Activated CD4-positive, CD25-positive, alpha-beta regulatory T cell treated with anti-CD3 and anti-CD28 coated beads, Interleukin-2, amount 50 U/mL, for 16 hours (primary cell): ENCODE data around the gene PRKCZ.
"Not testable (repeated sequence)": the region's sequence is repeated elsewhere in the genome, so short reads cannot be mapped to it uniquely, and the experiment has no call there.

ENCODE experiments used
- DNase-seq: peaks from one replicate; pipeline ENCODE4 v3.0.0-alpha.2; 2020; ENCODE audit warnings: low read depth, low spot score

PRKCZ gene

GRCh38 chr1:2133879-2134215 is 83.6 kb downstream of the PRKCZ start:
- no peak for DNase-seq

- DNase-seq, result no peak
Observed at GRCh38 chr1:2134266-2134620, 84.0 kb downstream of the PRKCZ start.

GRCh38 chr1:2134621-2135307 is 84.6 kb downstream of the PRKCZ start:
- no peak for DNase-seq

- DNase-seq, result no peak
Observed at GRCh38 chr1:2135441-2135841, 85.2 kb downstream of the PRKCZ start.

GRCh38 chr1:2135941-2136340 is 85.7 kb downstream of the PRKCZ start:
- no peak for DNase-seq

- no peak for DNase-seq
Observed at GRCh38 chr1:2136386-2137235, 86.4 kb downstream of the PRKCZ start.

DNA sequence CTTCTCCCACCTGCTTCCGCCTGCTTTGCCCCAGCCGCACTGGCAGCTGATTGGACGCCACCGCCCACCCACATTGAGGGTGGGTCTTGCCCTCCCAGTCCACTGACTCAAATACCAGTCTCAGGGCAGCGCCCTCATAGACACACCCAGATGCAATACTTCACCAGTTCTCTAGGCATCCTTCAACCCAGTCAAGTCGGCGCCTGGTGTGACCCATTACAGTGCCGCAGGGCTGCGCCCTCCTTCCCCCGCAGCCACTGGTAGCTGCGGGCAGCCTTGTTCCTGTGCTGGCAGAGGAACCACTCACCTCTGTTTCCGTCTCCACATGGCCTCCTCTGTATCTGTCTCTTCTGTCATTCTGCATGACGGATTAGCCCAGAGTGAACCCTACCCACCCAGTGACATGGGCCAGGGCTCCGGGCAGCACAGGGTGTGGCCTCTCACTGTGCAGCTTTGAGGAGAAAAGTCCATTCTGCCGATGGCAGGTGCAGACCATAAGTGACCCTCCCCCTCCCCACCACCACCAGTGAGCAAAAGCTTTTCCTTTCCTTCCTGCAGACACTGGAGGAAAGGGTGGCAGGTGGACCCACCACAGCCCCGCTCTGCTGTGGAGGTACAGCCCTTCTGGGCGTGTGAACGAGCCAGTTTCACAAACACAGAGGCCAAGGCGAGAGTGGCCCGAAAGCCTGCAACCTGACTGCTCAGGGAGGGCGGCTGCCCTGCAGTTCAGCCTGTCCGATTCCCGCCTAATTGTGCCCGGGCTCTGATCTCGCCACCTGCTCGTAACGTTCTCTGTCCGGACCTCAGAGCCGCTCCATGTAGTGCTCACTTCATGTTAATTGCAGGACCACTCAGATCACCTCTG is 87.3 kb downstream of the PRKCZ start:
- no peak for DNase-seq

- not testable (repeated sequence) for DNase-seq
Observed at GRCh38 chr1:2139156-2139555, 88.9 kb downstream of the PRKCZ start.

DNA sequence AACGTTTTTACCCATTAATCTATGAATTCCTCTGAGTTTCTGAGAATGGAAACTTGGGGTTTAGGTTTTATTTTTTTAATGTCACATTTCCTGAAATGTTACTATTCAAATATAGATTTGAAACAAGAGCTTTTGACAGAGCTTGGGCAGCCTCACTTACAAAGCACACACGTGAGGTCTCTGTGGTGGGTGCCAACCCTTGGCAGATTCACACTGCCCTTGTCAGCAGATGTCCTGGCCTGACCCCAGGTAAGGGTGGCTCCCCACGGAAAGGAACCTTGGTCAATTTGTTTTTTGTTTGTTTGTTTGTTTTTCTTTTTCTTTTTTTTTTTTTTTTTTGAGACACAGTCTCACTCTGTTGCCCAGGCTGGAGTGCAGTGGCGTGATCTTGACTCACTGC is 90.8 kb downstream of the PRKCZ start:
- DNase-seq, result no peak

GRCh38 chr1:2143814-2144500 is 93.7 kb downstream of the PRKCZ start:
- DNase-seq, result no peak

DNA sequence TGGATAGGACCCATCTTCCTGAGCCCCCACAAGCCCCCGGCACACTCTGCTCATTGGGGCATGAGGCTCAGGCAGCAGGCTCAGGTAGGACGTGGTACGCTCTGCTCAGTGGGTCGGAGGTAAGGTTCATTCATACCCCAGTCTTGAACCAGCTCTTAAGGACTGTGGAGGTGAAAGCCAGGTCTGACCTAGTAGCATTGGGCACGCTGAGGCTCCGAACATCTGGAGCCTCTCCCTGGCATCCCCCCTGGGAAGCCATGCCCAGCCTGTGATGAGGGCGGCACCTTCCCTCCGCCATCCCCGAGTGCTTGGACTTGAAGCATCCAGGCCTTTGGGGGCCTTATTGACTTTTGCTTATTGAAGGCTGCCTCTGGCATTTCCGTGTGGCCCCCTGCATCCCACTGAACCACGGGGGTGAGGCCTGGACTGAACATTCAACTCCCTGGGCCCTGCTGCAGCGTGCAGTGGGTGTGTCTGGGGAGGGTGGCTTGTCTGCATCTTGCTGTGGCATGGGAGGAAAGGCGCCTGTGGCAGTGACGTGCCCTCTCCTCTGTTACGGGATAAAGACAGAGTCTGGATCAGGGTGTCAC is 94.4 kb downstream of the PRKCZ start:
- DNase-seq, result no peak

DNA sequence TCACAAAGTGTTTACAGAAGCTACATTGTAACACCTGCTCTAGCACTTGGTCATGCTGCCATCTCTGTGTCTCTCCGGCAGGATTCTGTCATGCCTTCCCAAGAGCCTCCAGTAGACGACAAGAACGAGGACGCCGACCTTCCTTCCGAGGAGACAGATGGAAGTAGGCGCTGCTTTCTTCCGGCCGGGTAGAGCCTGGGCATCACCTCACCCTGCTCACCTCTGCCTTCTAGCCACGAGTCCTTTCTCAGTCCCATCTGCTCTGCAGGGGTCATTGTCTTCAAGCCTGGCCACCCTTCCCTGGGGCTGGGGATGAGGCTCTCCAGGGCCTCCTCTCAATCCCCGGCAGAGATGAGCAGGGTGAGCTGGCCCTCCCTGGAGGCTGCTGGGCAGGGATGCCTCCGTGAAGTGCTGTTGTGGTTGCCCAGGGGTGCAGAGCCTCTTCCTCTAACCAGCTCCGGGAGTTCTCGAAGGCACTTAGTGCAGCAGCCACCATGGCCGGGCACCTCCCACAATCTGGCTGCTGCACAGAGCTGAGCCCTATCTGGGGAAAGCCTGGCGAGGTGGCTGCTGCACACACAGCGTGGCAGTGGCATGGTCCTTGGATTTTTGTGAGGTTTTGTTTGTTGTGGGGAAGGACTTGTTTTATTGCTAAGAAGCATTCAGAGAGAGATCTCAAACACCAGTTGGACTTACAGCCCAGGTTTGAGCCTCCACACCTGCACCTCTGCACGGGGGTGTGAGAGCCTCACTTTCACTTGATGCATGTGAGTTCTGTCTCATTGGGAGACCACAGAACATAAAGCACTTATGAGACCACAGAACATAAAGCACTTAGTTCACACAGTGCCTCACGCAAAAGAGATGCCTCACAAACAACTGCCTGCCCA is 96.0 kb downstream of the PRKCZ start:
- no peak for DNase-seq

DNA sequence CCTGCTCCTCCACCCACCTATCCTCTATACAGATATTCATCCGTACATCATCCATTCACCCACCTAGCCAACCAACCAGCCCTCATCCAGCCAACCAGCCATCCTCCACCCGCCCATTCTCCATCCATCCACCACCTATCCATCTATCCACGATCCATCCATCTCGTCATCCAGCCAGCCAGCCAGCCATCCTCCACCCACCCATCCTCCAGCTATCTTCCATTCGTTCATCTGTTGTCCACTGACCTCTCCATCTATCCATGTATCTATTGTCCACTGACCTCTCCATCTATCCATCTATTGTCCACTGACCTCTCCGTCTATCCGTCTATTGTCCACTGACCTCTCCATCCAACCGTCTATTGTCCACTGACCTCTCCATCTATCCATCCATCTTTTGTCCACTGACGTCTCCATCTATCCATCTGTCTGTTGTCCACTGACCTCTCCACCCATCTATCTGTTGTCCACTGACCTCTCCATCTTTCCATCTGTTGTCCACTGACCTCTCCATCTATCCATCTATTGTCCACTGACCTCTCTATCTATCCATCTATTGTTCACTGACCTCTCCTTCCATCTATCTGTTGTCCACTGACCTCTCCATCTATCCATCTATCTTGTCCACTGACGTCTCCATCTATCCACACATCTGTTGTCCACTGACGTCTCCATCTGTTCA is 96.8 kb downstream of the PRKCZ start:
- no peak for DNase-seq

DNA sequence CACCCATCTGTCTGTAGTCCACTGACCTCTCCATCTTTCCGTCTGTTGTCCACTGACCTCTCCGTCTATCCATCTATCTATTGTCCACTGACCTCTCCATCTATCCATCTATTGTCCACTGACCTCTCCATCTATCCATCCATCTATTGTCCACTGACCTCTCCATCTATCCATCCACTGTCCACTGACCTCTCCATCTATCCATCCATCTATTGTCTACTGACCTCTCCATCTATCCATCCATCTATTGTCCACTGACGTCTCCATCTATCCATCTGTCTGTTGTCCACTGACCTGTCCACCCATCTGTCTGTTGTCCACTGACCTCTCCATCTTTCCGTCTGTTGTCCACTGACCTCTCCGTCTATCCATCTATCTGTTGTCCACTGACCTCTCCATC is 97.7 kb downstream of the PRKCZ start:
- DNase-seq, result not testable (repeated sequence)

DNA sequence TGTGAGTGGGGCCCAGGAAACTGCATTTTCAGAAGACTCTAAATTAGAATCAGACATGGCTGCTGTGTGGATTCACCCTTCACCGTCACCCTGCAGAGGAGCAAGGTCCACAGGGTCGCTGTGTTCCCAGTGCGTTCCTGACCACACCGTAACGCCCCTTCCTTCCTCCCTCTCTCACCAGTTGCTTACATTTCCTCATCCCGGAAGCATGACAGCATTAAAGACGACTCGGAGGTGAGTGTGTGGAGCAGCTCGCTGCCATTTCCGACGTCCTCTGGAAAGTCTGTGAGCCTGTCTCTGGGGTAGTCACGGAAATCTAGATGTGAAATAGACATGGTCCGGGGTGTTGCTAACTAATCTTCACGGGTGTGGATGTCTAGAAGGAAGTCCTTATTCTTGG is 98.5 kb downstream of the PRKCZ start:
- DNase-seq, result no peak

DNA sequence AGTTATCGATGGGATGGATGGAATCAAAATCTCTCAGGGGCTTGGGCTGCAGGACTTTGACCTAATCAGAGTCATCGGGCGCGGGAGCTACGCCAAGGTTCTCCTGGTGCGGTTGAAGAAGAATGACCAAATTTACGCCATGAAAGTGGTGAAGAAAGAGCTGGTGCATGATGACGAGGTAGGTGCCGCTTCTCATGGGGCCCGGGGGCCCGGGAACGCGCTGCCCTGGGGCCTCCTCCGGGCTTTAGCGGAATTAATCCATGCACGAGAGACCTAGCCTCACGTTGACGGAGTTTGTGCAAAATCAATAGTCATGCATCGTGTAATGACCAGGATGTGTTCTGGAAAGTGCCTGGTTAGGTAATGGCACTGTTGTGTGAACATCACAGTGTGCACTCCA is 100.6 kb downstream of the PRKCZ start:
- no peak for DNase-seq

GRCh38 chr1:2151252-2151651 is 101.0 kb downstream of the PRKCZ start:
- DNase-seq, result no peak

DNA sequence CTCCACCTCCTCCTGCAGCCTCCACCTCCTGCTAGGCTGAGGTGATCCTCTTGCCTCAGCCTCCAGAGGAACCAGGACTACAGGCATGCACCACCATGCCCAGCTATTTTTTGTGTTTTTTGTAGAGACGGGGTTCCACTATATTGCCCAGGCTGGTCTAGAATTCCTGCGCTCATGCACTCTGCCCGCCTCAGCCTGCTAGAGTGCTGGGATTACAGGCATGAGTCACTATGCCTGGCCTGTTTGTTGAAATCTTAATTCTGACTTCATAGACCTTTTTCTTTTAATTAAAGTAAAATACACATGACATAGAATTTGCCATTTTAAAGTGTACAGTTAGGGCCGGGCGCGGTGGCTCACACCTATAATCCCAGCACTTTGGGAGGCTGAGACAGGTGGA is 101.7 kb downstream of the PRKCZ start:
- no peak for DNase-seq

GRCh38 chr1:2152954-2153353 is 102.7 kb downstream of the PRKCZ start:
- no peak for DNase-seq

DNA sequence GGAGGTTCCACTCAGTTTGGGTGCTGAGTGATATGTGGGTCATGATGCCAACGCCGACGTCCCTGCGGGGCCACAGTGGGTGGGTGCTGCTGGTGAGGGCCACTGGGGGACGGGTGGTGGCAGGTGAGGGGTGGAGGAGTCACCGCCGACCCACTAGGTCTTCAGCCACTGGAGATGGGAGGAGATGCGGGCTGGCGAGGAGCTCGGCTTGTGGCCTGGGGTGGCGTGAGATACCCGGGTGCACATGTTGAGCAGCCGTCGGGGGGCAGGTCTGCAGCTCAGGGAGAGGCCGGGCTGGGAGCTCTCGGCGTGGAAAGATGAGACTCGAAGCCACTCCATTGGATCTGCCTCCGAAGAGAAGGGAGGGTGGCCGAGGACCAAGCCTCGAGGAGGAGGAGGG is 103.8 kb downstream of the PRKCZ start:
- no peak for DNase-seq
